Measurements from ENCODE around the gene KCNH8. TPM values are rescaled to one million over a fixed set of nuclear protein-coding genes. Genes with fewer than 3 reads are reported as not detected.

KCNH8 gene
- total RNA-seq, 1 experiment from 2014 or later, result not detected

- no peak for DNase-seq (ENCODE audit: low spot score)
- in situ Hi-C loops (cut with HindIII; ENCODE audit: low sequenced_read_pairs), result no loop called here
These were observed 194.1 kb downstream of the KCNH8 start for GRCh38 chr3:19342389-19342788.

- no peak for DNase-seq (ENCODE audit: low spot score)
- in situ Hi-C loops (cut with HindIII; ENCODE audit: low sequenced_read_pairs), result no loop called here
These were observed 198.4 kb downstream of the KCNH8 start for GRCh38 chr3:19346759-19347158.

GRCh38 chr3:19347671-19348070 is 199.4 kb downstream of the KCNH8 start:
- in situ Hi-C loops (cut with HindIII; ENCODE audit: low sequenced_read_pairs), result no loop called here

GRCh38 chr3:19348500-19348899 is 200.2 kb downstream of the KCNH8 start:
- DNase-seq (ENCODE audit: low spot score), result no peak
- in situ Hi-C loops (cut with HindIII; ENCODE audit: low sequenced_read_pairs), result no loop called here

More at GRCh38 chr3:19347671-19348070, 199.4 kb downstream of the KCNH8 start:
- no peak for DNase-seq (ENCODE audit: low spot score)

GRCh38 chr3:19348941-19349564 is 200.7 kb downstream of the KCNH8 start:
- in situ Hi-C loops (cut with HindIII; ENCODE audit: low sequenced_read_pairs), result no loop called here
- peak; percentile 30 for DNase-seq (ENCODE audit: low spot score)

- DNase-seq (ENCODE audit: low spot score), result no peak
- in situ Hi-C loops (cut with HindIII; ENCODE audit: low sequenced_read_pairs), result no loop called here
These were observed 209.6 kb downstream of the KCNH8 start for GRCh38 chr3:19357947-19358346.

- no peak for DNase-seq (ENCODE audit: low spot score)
- in situ Hi-C loops (cut with HindIII; ENCODE audit: low sequenced_read_pairs), result no loop called here
These were observed 214.8 kb downstream of the KCNH8 start for GRCh38 chr3:19363071-19363470.

- DNase-seq (ENCODE audit: low spot score), result no peak
- in situ Hi-C loops (cut with HindIII; ENCODE audit: low sequenced_read_pairs), result no loop called here
These were observed 215.8 kb downstream of the KCNH8 start for GRCh38 chr3:19364148-19364547.

GRCh38 chr3:19365471-19365870 is 217.2 kb downstream of the KCNH8 start:
- in situ Hi-C loops (cut with HindIII; ENCODE audit: low sequenced_read_pairs), result no loop called here
- no peak for DNase-seq (ENCODE audit: low spot score)

- in situ Hi-C loops (cut with HindIII; ENCODE audit: low sequenced_read_pairs), result no loop called here
- DNase-seq (ENCODE audit: low spot score), result no peak
These were observed 236.6 kb downstream of the KCNH8 start for GRCh38 chr3:19384868-19385267.

- no peak for DNase-seq (ENCODE audit: low spot score)
- in situ Hi-C loops (cut with HindIII; ENCODE audit: low sequenced_read_pairs), result no loop called here
These were observed 243.8 kb downstream of the KCNH8 start for GRCh38 chr3:19392150-19392549.

GRCh38 chr3:19394946-19395345 is 246.6 kb downstream of the KCNH8 start:
- in situ Hi-C loops (cut with HindIII; ENCODE audit: low sequenced_read_pairs), result no loop called here
- DNase-seq (ENCODE audit: low spot score), result no peak

GRCh38 chr3:19396726-19397125 is 248.4 kb downstream of the KCNH8 start:
- in situ Hi-C loops (cut with HindIII; ENCODE audit: low sequenced_read_pairs), result no loop called here
- no peak for DNase-seq (ENCODE audit: low spot score)

GRCh38 chr3:19399356-19399755 is 251.0 kb downstream of the KCNH8 start:
- in situ Hi-C loops (cut with HindIII; ENCODE audit: low sequenced_read_pairs), result no loop called here
- DNase-seq (ENCODE audit: low spot score), result no peak

- DNase-seq (ENCODE audit: low spot score), result no peak
- in situ Hi-C loops (cut with HindIII; ENCODE audit: low sequenced_read_pairs), result no loop called here
These were observed 251.5 kb downstream of the KCNH8 start for GRCh38 chr3:19399836-19400235.

- DNase-seq (ENCODE audit: low spot score), result peak; percentile 20
- in situ Hi-C loops (cut with HindIII; ENCODE audit: low sequenced_read_pairs), result no loop called here
These were observed 271.8 kb downstream of the KCNH8 start for GRCh38 chr3:19420159-19420558.

- in situ Hi-C loops (cut with HindIII; ENCODE audit: low sequenced_read_pairs), result no loop called here
- DNase-seq (ENCODE audit: low spot score), result no peak
These were observed 277.5 kb downstream of the KCNH8 start for GRCh38 chr3:19425825-19426224.

- in situ Hi-C loops (cut with HindIII; ENCODE audit: low sequenced_read_pairs), result no loop called here
These were observed 279.3 kb downstream of the KCNH8 start for GRCh38 chr3:19427422-19428149.

GRCh38 chr3:19428729-19429128 is 280.4 kb downstream of the KCNH8 start:
- no peak for DNase-seq (ENCODE audit: low spot score)
- in situ Hi-C loops (cut with HindIII; ENCODE audit: low sequenced_read_pairs), result no loop called here

More at GRCh38 chr3:19427422-19428149, 279.3 kb downstream of the KCNH8 start:
- DNase-seq (ENCODE audit: low spot score), result no peak

- DNase-seq (ENCODE audit: low spot score), result peak; percentile 68
- in situ Hi-C loops (cut with HindIII; ENCODE audit: low sequenced_read_pairs), result no loop called here
These were observed 284.4 kb downstream of the KCNH8 start for GRCh38 chr3:19432669-19433068.

GRCh38 chr3:19436746-19437145 is 288.4 kb downstream of the KCNH8 start:
- DNase-seq (ENCODE audit: low spot score), result no peak
- in situ Hi-C loops (cut with HindIII; ENCODE audit: low sequenced_read_pairs), result no loop called here

Data from G401 (cell line).